A549 treated with AZD9567 at 1 μM for 4 hours (cell line): Measurements from ENCODE around the gene TBRG1. TPM values are rescaled to one million over a fixed set of nuclear protein-coding genes. Genes with fewer than 3 reads are reported as not detected.

ENCODE experiments used
- total RNA-seq: library from RNA; stranded (reverse); fragments of 200-300 nt; extraction: Qiagen RNA extraction; gene quantifications from 5 replicates; pipeline ENCODE4 v1.2.3, GENCODE V29; 2022; ENCODE audit not compliant: insufficient read depth

The TBRG1 gene
- total RNA-seq = 11.5 to 17.9 TPM (median 16.5 TPM) in 5 replicates

DNA sequence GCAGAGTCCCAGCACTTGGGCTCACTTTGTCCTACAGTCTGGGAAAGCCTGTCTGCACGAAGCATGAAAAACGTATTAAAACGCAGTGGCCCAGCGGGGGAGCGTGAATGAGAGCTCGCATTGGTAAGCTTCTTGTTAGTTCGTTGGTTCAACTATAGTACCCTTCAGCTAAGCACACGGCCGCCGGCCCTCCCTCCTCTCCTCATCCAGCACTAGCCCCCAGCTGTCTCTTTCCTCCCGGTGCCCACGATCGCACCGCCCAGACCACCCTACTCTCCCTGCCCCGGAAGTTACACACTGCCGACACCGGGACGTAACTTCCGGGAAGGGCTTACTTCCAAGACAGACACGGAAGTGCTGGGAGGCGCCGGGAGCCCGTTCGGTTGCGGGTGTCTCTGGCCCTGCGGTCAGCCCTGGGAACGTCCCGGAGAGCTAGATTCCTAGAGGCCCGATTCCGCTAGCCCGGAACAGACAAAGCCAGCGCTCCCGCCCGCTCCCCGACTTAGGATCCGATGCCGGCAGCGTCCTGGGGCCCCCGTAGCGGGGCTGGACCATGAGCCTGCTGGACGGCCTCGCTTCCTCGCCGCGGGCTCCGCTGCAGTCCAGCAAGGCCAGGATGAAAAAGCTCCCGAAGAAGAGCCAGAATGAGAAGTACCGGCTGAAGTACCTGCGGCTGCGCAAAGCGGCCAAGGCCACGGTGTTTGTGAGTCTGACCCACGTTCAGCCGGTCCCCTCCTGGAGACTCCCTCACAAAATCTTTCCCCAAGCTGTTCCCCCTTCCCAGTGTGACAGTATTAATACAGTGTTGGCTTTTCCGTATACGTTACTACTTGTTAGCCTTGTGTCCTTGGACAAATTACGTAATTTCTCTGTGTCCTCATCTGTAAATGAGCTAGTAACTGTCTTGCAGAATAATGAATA lies at the start of gene TBRG1:
TBRG1 (plus strand) TSS at position 334 of the 921 bp plus-strand sequence; CDS start at position 554, 220 bp downstream.

DNA sequence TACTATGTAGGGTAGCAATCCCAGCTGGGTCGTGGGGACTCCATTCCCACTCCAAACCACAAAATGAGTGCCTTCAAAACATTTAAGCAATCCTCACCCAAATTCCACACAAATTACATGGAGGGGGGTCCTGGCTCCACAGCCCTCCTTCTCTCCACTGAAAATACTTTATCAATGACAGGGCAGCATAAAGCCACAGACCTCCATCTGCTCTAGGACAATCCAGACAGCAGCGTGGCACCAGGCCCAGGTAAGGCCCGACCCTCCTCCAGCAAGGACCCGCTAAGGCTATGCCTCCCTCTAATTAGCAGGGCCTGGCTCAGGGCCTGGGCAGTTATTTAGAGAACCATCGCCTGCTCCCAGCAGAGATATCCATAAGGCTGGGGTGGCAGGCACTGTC lies 11.6 kb upstream of the TBRG1 start, which contains the start of gene PANX3:
PANX3 (plus strand) TSS at position 365 of the 400 bp plus-strand sequence. CDS start 129 bp downstream, outside the sequence.

DNA sequence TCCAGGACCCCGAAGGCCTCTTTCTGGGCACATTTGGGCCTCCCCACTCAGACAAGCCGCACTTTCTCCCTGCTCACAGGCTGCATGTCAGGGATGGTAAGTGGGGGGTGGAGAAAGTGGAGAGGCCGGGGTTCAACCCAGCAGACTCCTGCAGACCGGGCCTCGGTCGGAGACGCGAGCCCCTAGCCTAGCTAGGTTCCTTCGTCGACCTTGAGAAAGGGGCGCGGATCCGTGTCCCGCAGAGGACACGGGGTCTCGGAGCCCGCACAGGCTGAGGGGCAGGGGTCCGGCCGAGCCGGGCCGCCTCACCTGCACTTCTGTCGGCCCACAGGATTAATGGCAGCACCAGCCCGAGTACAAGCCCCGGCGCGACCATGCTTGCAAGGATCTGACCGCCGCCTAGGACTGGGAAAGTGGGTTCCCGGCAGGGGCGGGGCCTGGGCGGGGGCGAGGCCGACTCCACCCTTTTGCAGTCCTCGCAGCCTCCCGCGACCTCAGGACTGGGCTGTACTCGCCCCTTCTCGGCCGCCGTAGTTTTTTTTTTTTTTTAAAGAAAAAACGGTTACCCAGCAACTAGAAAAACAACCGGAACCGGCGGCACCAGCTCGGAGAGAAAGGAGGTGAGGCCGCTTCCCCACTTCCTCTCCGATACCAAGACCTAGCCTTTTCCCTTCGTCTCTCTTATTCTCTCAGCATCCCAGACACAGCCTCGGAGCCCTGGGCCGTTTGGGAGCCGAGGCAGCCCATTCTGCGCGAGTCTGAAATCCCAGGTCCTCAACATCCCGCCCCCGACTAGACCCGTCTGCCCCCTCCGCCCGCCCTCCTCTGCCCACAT lies 50.9 kb downstream of the TBRG1 start, which contains the start of the genes SIAE and SPA17:
SIAE (minus strand) TSS at position 407 of the 835 bp plus-strand sequence; CDS start at position 376, 31 bp downstream.
SPA17 (plus strand) TSS at position 572 of the 835 bp plus-strand sequence. CDS start 1,361 bp downstream, outside the sequence.

Other genes with a start within 250 kb of the TBRG1 start
- gene OR8B2, start 238.4 kb upstream of the TBRG1 start, total RNA-seq = not detected in 5 replicates
- not detected in 5 replicates for gene OR8B3, start 223.8 kb upstream of the TBRG1 start, total RNA-seq
- not detected in 5 replicates for gene OR8B4, start 198.0 kb upstream of the TBRG1 start, total RNA-seq
- gene OR8B8, start 177.2 kb upstream of the TBRG1 start, total RNA-seq = not detected in 5 replicates
- not detected in 5 replicates for gene OR8B12, start 79.2 kb upstream of the TBRG1 start, total RNA-seq
- not detected in 5 replicates for gene OR8A1, start 52.9 kb upstream of the TBRG1 start, total RNA-seq
- not detected in 5 replicates for gene PANX3, start 11.4 kb upstream of the TBRG1 start, total RNA-seq
- 14.9 to 22.7 TPM (median 15.6 TPM) in 5 replicates for gene SIAE, start 50.9 kb downstream of the TBRG1 start, total RNA-seq
- gene SPA17, start 51.0 kb downstream of the TBRG1 start, total RNA-seq = 16.9 to 38.2 TPM (median 17.8 TPM) in 5 replicates
- 4.0 to 11.9 TPM (median 10.6 TPM) in 5 replicates for gene NRGN, start 117.1 kb downstream of the TBRG1 start, total RNA-seq
- not detected in 5 replicates for gene VSIG2, start 129.4 kb downstream of the TBRG1 start, total RNA-seq
- gene ESAM, start 139.4 kb downstream of the TBRG1 start, total RNA-seq = 7.0 to 13.5 TPM (median 11.6 TPM) in 5 replicates
- gene MSANTD2, start 177.5 kb downstream of the TBRG1 start, total RNA-seq = 5.6 to 6.5 TPM (median 6.2 TPM) in 5 replicates
- 2.0 to 3.0 TPM (median 2.9 TPM) in 5 replicates for gene ROBO3, start 242.6 kb downstream of the TBRG1 start, total RNA-seq